Fibroblast of lung (primary cell): ENCODE measurements around the gene IL1A.

Experiments
- EZH2 ChIP-seq: IDR thresholded peaks from 2 replicates; pipeline ENCODE4 v1.5.1; 2012; ENCODE audit warnings: low read length, control low read depth, mild to moderate bottlenecking; ENCODE audit errors: missing control alignments
- TF ChIP-seq, protein P1 (sequence below), 2 donors: IDR thresholded peaks in 1 of 2; conservative IDR thresholded peaks in 1 of 2; 1 replicate in 1 of 2; 2 replicates in 1 of 2; pipeline ENCODE4 v1.5.1; 2011 to 2012; ENCODE audit warnings: low read length in 2 of 2, control low read depth in 1 of 2, inconsistent platforms in 1 of 2, low read depth in 1 of 2, mild to moderate bottlenecking in 1 of 2

DNA sequence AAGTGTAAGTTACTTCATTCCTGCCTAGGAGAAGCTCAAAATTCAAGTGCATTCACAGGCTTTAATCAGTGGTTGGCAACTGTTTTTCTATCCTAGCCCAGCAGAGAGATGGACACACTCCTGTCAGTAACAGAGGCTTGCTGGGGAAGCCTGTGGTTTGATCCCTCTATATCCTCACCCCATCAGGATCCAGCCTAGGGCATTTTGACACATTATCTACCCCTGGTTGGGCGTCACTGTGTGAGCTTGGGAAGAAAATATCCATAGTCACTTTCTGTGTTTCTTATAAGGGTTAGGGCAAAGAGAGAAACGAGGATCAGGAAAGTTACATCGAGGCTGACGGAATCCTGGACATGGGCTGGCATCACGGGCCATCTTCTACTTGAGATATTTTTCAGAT, 53.5 kb downstream of the IL1A start:
- TF ChIP-seq, protein P1, sequence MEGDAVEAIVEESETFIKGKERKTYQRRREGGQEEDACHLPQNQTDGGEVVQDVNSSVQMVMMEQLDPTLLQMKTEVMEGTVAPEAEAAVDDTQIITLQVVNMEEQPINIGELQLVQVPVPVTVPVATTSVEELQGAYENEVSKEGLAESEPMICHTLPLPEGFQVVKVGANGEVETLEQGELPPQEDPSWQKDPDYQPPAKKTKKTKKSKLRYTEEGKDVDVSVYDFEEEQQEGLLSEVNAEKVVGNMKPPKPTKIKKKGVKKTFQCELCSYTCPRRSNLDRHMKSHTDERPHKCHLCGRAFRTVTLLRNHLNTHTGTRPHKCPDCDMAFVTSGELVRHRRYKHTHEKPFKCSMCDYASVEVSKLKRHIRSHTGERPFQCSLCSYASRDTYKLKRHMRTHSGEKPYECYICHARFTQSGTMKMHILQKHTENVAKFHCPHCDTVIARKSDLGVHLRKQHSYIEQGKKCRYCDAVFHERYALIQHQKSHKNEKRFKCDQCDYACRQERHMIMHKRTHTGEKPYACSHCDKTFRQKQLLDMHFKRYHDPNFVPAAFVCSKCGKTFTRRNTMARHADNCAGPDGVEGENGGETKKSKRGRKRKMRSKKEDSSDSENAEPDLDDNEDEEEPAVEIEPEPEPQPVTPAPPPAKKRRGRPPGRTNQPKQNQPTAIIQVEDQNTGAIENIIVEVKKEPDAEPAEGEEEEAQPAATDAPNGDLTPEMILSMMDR (conservative IDR thresholded peaks at IDR 0.05 in 1 of 2, IDR thresholded peaks at IDR 0.05 in 1 of 2; ENCODE audit: low read depth in 1 of 2, low read length in 2 of 2) = no peak
- no peak for TF ChIP-seq EZH2
